Measurements from ENCODE around the gene VPS50.

Gene VPS50

DNA sequence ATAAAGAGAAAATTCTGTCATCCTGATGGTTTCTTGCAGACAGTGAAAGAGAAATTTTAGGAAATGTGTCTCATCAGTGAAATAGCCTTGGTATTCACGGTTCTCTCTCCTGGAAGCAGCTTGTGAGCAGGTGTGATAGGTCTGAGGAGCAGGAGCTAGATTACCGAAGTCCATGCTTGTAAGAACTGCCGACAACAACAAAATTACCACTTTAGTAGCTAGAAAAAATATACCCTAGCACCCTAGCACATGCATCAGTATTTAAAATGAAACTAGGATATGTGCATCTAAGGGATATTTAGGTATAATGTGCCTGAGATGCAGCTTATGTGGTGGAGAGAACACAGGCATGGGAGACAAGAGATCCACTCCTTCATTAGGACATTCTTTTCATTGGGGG lies 82.3 kb downstream of the VPS50 start:
- Histone ChIP-seq H2AK5ac (ENCODE audit: low read length) (no peak overlapping the region), H4K91ac (ENCODE audit: low read depth, low read length) (no peak overlapping the region), H3K4me2 (ENCODE audit: low read length) (no peak overlapping the region), H3K27ac (ENCODE audit: low read depth, low read length) (no peak overlapping the region), H2BK120ac (ENCODE audit: insufficient read depth, low read length, poor library complexity) (no peak overlapping the region), H4K8ac (ENCODE audit: low read depth, low read length) (no peak overlapping the region), H3K79me2 (ENCODE audit: control insufficient read depth, insufficient read depth, low read length, poor library complexity) (no peaks in the 10 kb centered on the region), H3K9me3 (ENCODE audit: insufficient read depth, low read depth, low read length) (peaks cover 2% of the 10 kb centered on the region), H3K9ac (ENCODE audit: low read length) (no peak overlapping the region), H3K4ac (ENCODE audit: low read depth, low read length) (no peak overlapping the region), H3K14ac (ENCODE audit: low read length) (no peak overlapping the region), H3K79me1 (ENCODE audit: low read length) (no peaks in the 10 kb centered on the region), H3K4me1 (ENCODE audit: control insufficient read depth in 1 of 2, insufficient read depth in 2 of 2, low read length in 2 of 2) (no peaks in the 10 kb centered on the region), H2AFZ (ENCODE audit: insufficient read depth, low read length, poor library complexity) (no peak overlapping the region), H2BK5ac (ENCODE audit: low read depth, low read length, poor library complexity) (no peak overlapping the region), H3K36me3 (ENCODE audit: control insufficient read depth in 1 of 2, insufficient read depth in 2 of 2, low read length in 2 of 2) (no peaks in the 10 kb centered on the region), H2BK12ac (ENCODE audit: low read length) (no peak overlapping the region), H3K23ac (ENCODE audit: low read length) (no peak overlapping the region), H4K12ac (ENCODE audit: low read depth, low read length) (no peak overlapping the region), H3K18ac (ENCODE audit: low read length) (no peak overlapping the region), H3K4me3 (ENCODE audit: low read depth, low read length) (no peak overlapping the region), H3K27me3 (ENCODE audit: insufficient read depth, low read length) (no peaks in the 10 kb centered on the region)
- DNase-seq, result no peak
- no CpG with 5 or more reads among the region's 3 CpGs for WGBS (ENCODE audit: extremely low coverage, insufficient coverage, insufficient read length)

DNA sequence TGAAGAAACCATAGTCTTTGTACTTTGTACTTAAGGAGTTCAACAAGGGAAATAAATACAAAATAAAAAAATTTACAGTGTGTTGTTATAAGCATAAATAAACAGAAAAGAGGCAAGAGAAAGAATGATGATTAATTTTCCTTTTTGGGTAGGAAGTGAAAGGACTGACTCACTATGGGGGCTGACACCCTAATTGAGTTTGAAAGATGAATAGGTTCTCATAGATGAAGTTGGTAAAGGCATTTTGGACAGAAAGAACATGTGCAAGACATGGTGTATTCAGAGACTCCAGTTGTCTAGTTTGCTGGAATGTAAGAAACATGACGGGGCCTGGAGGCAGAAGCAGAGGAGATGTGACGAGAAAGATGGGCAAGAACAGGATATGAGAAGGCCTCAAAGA lies 83.7 kb downstream of the VPS50 start:
- no peak overlapping the region for H3K9ac ChIP-seq (ENCODE audit: low read length)
- no CpG with 5 or more reads among the region's 2 CpGs for WGBS (ENCODE audit: extremely low coverage, insufficient coverage, insufficient read length)

DNA sequence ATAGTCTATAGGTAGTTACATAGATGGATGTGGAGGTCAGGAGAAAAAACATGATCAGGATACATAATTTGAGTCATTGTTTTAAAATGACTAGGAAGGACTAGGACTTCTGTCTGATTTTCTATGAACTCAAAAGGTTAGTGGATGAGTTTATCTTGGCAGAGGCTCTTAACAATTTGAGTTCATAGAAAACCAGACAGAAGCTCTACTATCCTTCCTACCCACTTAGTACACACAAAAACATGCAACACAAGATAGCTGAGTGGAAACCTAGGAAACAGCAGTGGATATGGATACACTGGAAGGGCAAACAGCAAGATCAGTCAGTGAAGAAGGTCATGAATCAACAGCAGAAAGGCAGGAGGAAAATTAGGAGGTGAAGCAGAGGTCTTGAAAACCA lies 84.6 kb downstream of the VPS50 start:
- H4K8ac ChIP-seq (ENCODE audit: low read depth, low read length), result no peak overlapping the region
- peaks cover 2% of the 10 kb centered on the region for H3K9me3 ChIP-seq (ENCODE audit: insufficient read depth, low read depth, low read length)
- H3K27ac ChIP-seq (ENCODE audit: low read depth, low read length), result no peak overlapping the region
- no peak overlapping the region for H3K23ac ChIP-seq (ENCODE audit: low read length)
- H3K79me1 ChIP-seq (ENCODE audit: low read length), result no peaks in the 10 kb centered on the region
- no peak overlapping the region for H3K9ac ChIP-seq (ENCODE audit: low read length)
- no peaks in the 10 kb centered on the region for H3K36me3 ChIP-seq (ENCODE audit: control insufficient read depth in 1 of 2, insufficient read depth in 2 of 2, low read length in 2 of 2)
- H3K27me3 ChIP-seq (ENCODE audit: insufficient read depth, low read length), result no peaks in the 10 kb centered on the region
- no peak for DNase-seq
- H2BK5ac ChIP-seq (ENCODE audit: low read depth, low read length, poor library complexity), result no peak overlapping the region
- H3K14ac ChIP-seq (ENCODE audit: low read length), result no peak overlapping the region
- H3K4ac ChIP-seq (ENCODE audit: low read depth, low read length), result no peak overlapping the region
- no peak overlapping the region for H3K4me2 ChIP-seq (ENCODE audit: low read length)
- no peak overlapping the region for H4K12ac ChIP-seq (ENCODE audit: low read depth, low read length)
- no peaks in the 10 kb centered on the region for H3K4me1 ChIP-seq (ENCODE audit: control insufficient read depth in 1 of 2, insufficient read depth in 2 of 2, low read length in 2 of 2)
- H4K91ac ChIP-seq (ENCODE audit: low read depth, low read length), result no peak overlapping the region
- no peak overlapping the region for H3K4me3 ChIP-seq (ENCODE audit: low read depth, low read length)
- H2AFZ ChIP-seq (ENCODE audit: insufficient read depth, low read length, poor library complexity), result no peak overlapping the region
- H3K18ac ChIP-seq (ENCODE audit: low read length), result no peak overlapping the region
- no peak overlapping the region for H2BK12ac ChIP-seq (ENCODE audit: low read length)
- H2BK120ac ChIP-seq (ENCODE audit: insufficient read depth, low read length, poor library complexity), result no peak overlapping the region
- no peak overlapping the region for H2AK5ac ChIP-seq (ENCODE audit: low read length)
- no peaks in the 10 kb centered on the region for H3K79me2 ChIP-seq (ENCODE audit: control insufficient read depth, insufficient read depth, low read length, poor library complexity)

More for the DNA sequence above, 83.7 kb downstream of the VPS50 start:
- no peaks in the 10 kb centered on the region for H3K79me2 ChIP-seq (ENCODE audit: control insufficient read depth, insufficient read depth, low read length, poor library complexity)
- H3K4me1 ChIP-seq (ENCODE audit: control insufficient read depth in 1 of 2, insufficient read depth in 2 of 2, low read length in 2 of 2), result no peaks in the 10 kb centered on the region
- H2BK5ac ChIP-seq (ENCODE audit: low read depth, low read length, poor library complexity), result peak overlapping the region; percentile 21
- no peak overlapping the region for H4K91ac ChIP-seq (ENCODE audit: low read depth, low read length)
- H3K4me2 ChIP-seq (ENCODE audit: low read length), result no peak overlapping the region
- H2AK5ac ChIP-seq (ENCODE audit: low read length), result no peak overlapping the region
- no peak overlapping the region for H2BK120ac ChIP-seq (ENCODE audit: insufficient read depth, low read length, poor library complexity)
- H3K23ac ChIP-seq (ENCODE audit: low read length), result no peak overlapping the region
- H3K36me3 ChIP-seq (ENCODE audit: control insufficient read depth in 1 of 2, insufficient read depth in 2 of 2, low read length in 2 of 2), result no peaks in the 10 kb centered on the region
- no peak overlapping the region for H3K27ac ChIP-seq (ENCODE audit: low read depth, low read length)
- H3K18ac ChIP-seq (ENCODE audit: low read length), result no peak overlapping the region
- no peaks in the 10 kb centered on the region for H3K27me3 ChIP-seq (ENCODE audit: insufficient read depth, low read length)
- no peak overlapping the region for H3K4ac ChIP-seq (ENCODE audit: low read depth, low read length)
- H4K12ac ChIP-seq (ENCODE audit: low read depth, low read length), result no peak overlapping the region
- no peak overlapping the region for H3K14ac ChIP-seq (ENCODE audit: low read length)
- no peaks in the 10 kb centered on the region for H3K79me1 ChIP-seq (ENCODE audit: low read length)
- no peak overlapping the region for H2AFZ ChIP-seq (ENCODE audit: insufficient read depth, low read length, poor library complexity)
- H3K4me3 ChIP-seq (ENCODE audit: low read depth, low read length), result no peak overlapping the region
- no peak overlapping the region for H2BK12ac ChIP-seq (ENCODE audit: low read length)
- peaks cover 2% of the 10 kb centered on the region for H3K9me3 ChIP-seq (ENCODE audit: insufficient read depth, low read depth, low read length)
- no peak overlapping the region for H4K8ac ChIP-seq (ENCODE audit: low read depth, low read length)
- DNase-seq, result no peak

DNA sequence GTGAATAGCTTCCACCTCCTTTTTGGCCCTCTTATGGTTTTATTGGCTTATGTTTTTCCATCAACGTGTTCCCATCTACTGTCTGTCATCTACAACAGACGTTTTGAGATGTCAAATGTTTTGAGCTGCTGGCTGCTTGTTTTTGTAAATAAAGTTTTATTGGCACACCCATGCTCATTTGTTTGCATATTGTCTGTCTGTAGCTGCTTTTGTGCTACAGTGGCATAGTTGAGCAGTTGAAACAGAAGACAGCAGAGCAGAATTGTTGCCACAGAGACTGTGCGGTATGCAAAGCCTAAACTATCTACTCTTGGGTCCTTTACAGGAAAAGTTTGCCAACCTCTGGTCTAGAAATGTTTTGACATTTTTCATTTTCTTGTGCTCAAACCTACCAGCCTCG lies 88.7 kb downstream of the VPS50 start:
- Histone ChIP-seq H3K36me3 (ENCODE audit: control insufficient read depth in 1 of 2, insufficient read depth in 2 of 2, low read length in 2 of 2) (no peaks in the 10 kb centered on the region), H3K79me1 (ENCODE audit: low read length) (no peaks in the 10 kb centered on the region), H2BK120ac (ENCODE audit: insufficient read depth, low read length, poor library complexity) (no peak overlapping the region), H3K23ac (ENCODE audit: low read length) (no peak overlapping the region), H2BK12ac (ENCODE audit: low read length) (no peak overlapping the region), H2AK5ac (ENCODE audit: low read length) (no peak overlapping the region), H3K18ac (ENCODE audit: low read length) (no peak overlapping the region), H3K9me3 (ENCODE audit: insufficient read depth, low read depth, low read length) (peaks cover 2% of the 10 kb centered on the region), H3K14ac (ENCODE audit: low read length) (no peak overlapping the region), H3K4me3 (ENCODE audit: low read depth, low read length) (no peak overlapping the region), H3K4me1 (ENCODE audit: control insufficient read depth in 1 of 2, insufficient read depth in 2 of 2, low read length in 2 of 2) (no peaks in the 10 kb centered on the region), H3K27ac (ENCODE audit: low read depth, low read length) (no peak overlapping the region), H4K91ac (ENCODE audit: low read depth, low read length) (no peak overlapping the region), H3K4ac (ENCODE audit: low read depth, low read length) (no peak overlapping the region), H2BK5ac (ENCODE audit: low read depth, low read length, poor library complexity) (no peak overlapping the region), H4K12ac (ENCODE audit: low read depth, low read length) (no peak overlapping the region), H3K4me2 (ENCODE audit: low read length) (no peak overlapping the region), H3K79me2 (ENCODE audit: control insufficient read depth, insufficient read depth, low read length, poor library complexity) (no peaks in the 10 kb centered on the region), H2AFZ (ENCODE audit: insufficient read depth, low read length, poor library complexity) (no peak overlapping the region), H3K9ac (ENCODE audit: low read length) (no peak overlapping the region), H4K8ac (ENCODE audit: low read depth, low read length) (no peak overlapping the region), H3K27me3 (ENCODE audit: insufficient read depth, low read length) (no peaks in the 10 kb centered on the region)
- no peak for DNase-seq
- no CpG with 5 or more reads among the region's 4 CpGs for WGBS (ENCODE audit: extremely low coverage, insufficient coverage, insufficient read length)
